Caco-2 (cell line): ENCODE measurements around the gene ARSD. TPM values are rescaled to one million over a fixed set of nuclear protein-coding genes. Genes with fewer than 3 reads are reported as not detected.

Experiments
- BruUV-seq: library from RNA; stranded (reverse); fragments of 400-500 nt; replicated peaks from 2 replicates; lab custom pipeline; 2021; lab: Mats Ljungman, UMichigan
- CTCF ChIA-PET: fragments of 300-600 bp; sonication (Branson Sonifier 250); formaldehyde crosslinking; loops from one replicate; lab custom pipeline; 2022; ENCODE audit warnings: antibody characterized with exemption; lab: Charles Lee
- POLR2A ChIA-PET: fragments of 300-600 bp; sonication (Branson Sonifier 250); formaldehyde crosslinking; loops from one replicate; lab custom pipeline; 2022; ENCODE audit warnings: antibody characterized with exemption; lab: Charles Lee
- DNase-seq, 2 experiments: peaks; one replicate each; pipeline versions ENCODE4 v3.0.0 to v3.0.0-alpha.2; 2020 to 2022
- H3K27me3 ChIP-seq: replicated peaks from 2 replicates; pipeline ENCODE4 v1.6.0; 2011; ENCODE audit warnings: low read length; ENCODE audit not compliant: control insufficient read depth, insufficient read depth
- H3K36me3 ChIP-seq: 2 replicates; pipeline ENCODE4 v1.5.1; 2011; ENCODE audit warnings: low read length; ENCODE audit not compliant: control insufficient read depth, insufficient read depth
- H3K4me1 ChIP-seq: fragments of 250-450 bp; sonication (Bioruptor Pico); 2 replicates; pipeline ENCODE4 v1.5.1; 2020; ENCODE audit warnings: mild to moderate bottlenecking
- H3K4me3 ChIP-seq: 2 replicates; pipeline ENCODE4 v1.5.1; 2011; ENCODE audit warnings: low read depth, mild to moderate bottlenecking, control low read depth, low read length
- H3K9me3 ChIP-seq: fragments of 250-450 bp; sonication (Bioruptor Pico); 2 replicates; pipeline ENCODE4 v1.5.1; 2020; ENCODE audit warnings: mild to moderate bottlenecking, moderate library complexity
- H3K27ac Mint-ChIP-seq: one replicate; pipeline ENCODE4 v1.8.0; 2022; ENCODE audit warnings: mixed read lengths; ENCODE audit not compliant: unreplicated experiment
- H3K27me3 Mint-ChIP-seq: one replicate; pipeline ENCODE4 v1.8.0; 2022; ENCODE audit warnings: mixed read lengths; ENCODE audit not compliant: insufficient read depth, unreplicated experiment
- H3K36me3 Mint-ChIP-seq: one replicate; pipeline ENCODE4 v1.8.0; 2022; ENCODE audit warnings: mild to moderate bottlenecking, mixed read lengths; ENCODE audit not compliant: insufficient read depth, unreplicated experiment
- H3K4me1 Mint-ChIP-seq: one replicate; pipeline ENCODE4 v1.8.0; 2022; ENCODE audit warnings: low read depth, mixed read lengths; ENCODE audit not compliant: unreplicated experiment
- H3K4me3 Mint-ChIP-seq: one replicate; pipeline ENCODE4 v1.8.0; 2022; ENCODE audit warnings: mild to moderate bottlenecking, moderate library complexity, mixed read lengths; ENCODE audit not compliant: unreplicated experiment
- H3K9me3 Mint-ChIP-seq: one replicate; pipeline ENCODE4 v1.8.0; 2022; ENCODE audit warnings: mixed read lengths; ENCODE audit not compliant: unreplicated experiment
- CTCF ChIP-seq, 2 experiments: fragments of 200-600 bp in 1 of 2; IDR thresholded peaks; 1 replicate in 1 of 2; 2 replicates in 1 of 2; pipeline versions ENCODE4 v1.5.1 to v1.8.0; 2011 to 2022; ENCODE audit warnings: antibody characterized with exemption in 1 of 2, control low read depth in 1 of 2, inconsistent platforms in 1 of 2, low read depth in 1 of 2, low read length in 1 of 2, mild to moderate bottlenecking in 1 of 2, moderate library complexity in 1 of 2; ENCODE audit not compliant: insufficient read depth in 1 of 2, severe bottlenecking in 1 of 2, unreplicated experiment in 1 of 2
- intact Hi-C: fragments of 100-400 bp; cut with micrococcal nuclease; formaldehyde crosslinking; loops from one replicate; pipeline ENCODE4 v1.10.0; 2022; ENCODE audit not compliant: unreplicated experiment
- total RNA-seq: library from RNA; stranded (reverse); gene quantifications from 2 replicates; pipeline ENCODE4 v1.2.3, GENCODE V29; 2022

Gene ARSD
- total RNA-seq, 1 experiment from 2014 or later = 5.8 TPM

- TF ChIP-seq CTCF (IDR thresholded peaks at IDR 0.05; ENCODE audit: insufficient read depth in 1 of 2, low read depth in 1 of 2, low read length in 1 of 2, severe bottlenecking in 1 of 2, unreplicated experiment in 1 of 2) = no peak
- Mint-ChIP-seq H3K4me3 (no peak overlapping the region), H3K27me3 (no peaks in the 10 kb centered on the region), H3K27ac (no peak overlapping the region), H3K9me3 (peaks cover 16% of the 10 kb centered on the region), H3K4me1 (peaks cover 22% of the 10 kb centered on the region), H3K36me3 (no peaks in the 10 kb centered on the region)
- Histone ChIP-seq H3K9me3 (no peaks in the 10 kb centered on the region), H3K27me3 (no peaks in the 10 kb centered on the region), H3K4me1 (peaks cover 7% of the 10 kb centered on the region), H3K4me3 (no peak overlapping the region), H3K36me3 (0 out of 2 replicates have a peak, but pooled peaks cover 3% of the 10 kb centered on the region)
- no peak for DNase-seq
- no TSS peak for BruUV-seq
- ChIA-PET CTCF (no interaction called here), POLR2A (no interaction called here)
- intact Hi-C loops = no loop called here
Observed at GRCh38 chrX:2908125-2908685, 20.9 kb downstream of the ARSD start.

- no TSS peak for BruUV-seq
- Mint-ChIP-seq H3K4me3 (no peak overlapping the region), H3K27ac (no peak overlapping the region), H3K36me3 (no peaks in the 10 kb centered on the region), H3K4me1 (peaks cover 13% of the 10 kb centered on the region), H3K9me3 (peaks cover 25% of the 10 kb centered on the region), H3K27me3 (no peaks in the 10 kb centered on the region)
- ChIA-PET CTCF (no interaction called here), POLR2A (no interaction called here)
- intact Hi-C loops = no loop called here
- Histone ChIP-seq H3K36me3 (0 out of 2 replicates have a peak, but pooled peaks cover 3% of the 10 kb centered on the region), H3K4me1 (peaks cover under 1% of the 10 kb centered on the region; the same call in 1 of the 2 replicates), H3K9me3 (no peaks in the 10 kb centered on the region), H3K27me3 (no peaks in the 10 kb centered on the region), H3K4me3 (no peak overlapping the region)
- no peak for DNase-seq
- no peak for TF ChIP-seq CTCF (IDR thresholded peaks at IDR 0.05; ENCODE audit: insufficient read depth in 1 of 2, low read depth in 1 of 2, low read length in 1 of 2, severe bottlenecking in 1 of 2, unreplicated experiment in 1 of 2)
Observed at GRCh38 chrX:2907295-2907694, 21.8 kb downstream of the ARSD start.

- Histone ChIP-seq H3K4me1 (peaks cover 10% of the 10 kb centered on the region), H3K36me3 (0 out of 2 replicates have a peak, but pooled peaks cover 3% of the 10 kb centered on the region), H3K9me3 (no peaks in the 10 kb centered on the region), H3K27me3 (no peaks in the 10 kb centered on the region), H3K4me3 (no peak overlapping the region)
- POLR2A ChIA-PET = no interaction called here
- Mint-ChIP-seq H3K27me3 (no peaks in the 10 kb centered on the region), H3K27ac (no peak overlapping the region), H3K4me1 (peaks cover 7% of the 10 kb centered on the region), H3K4me3 (no peak overlapping the region), H3K9me3 (peaks cover 22% of the 10 kb centered on the region), H3K36me3 (peaks cover 9% of the 10 kb centered on the region)
- intact Hi-C loops = no loop called here
- CTCF ChIA-PET = no interaction called here
- DNase-seq = no peak
- BruUV-seq = no TSS peak
- no peak for TF ChIP-seq CTCF (IDR thresholded peaks at IDR 0.05; ENCODE audit: insufficient read depth in 1 of 2, low read depth in 1 of 2, low read length in 1 of 2, severe bottlenecking in 1 of 2, unreplicated experiment in 1 of 2)
Observed at GRCh38 chrX:2903366-2903765, 25.8 kb downstream of the ARSD start.
